Right forelimb (tissue), 1 donor: ENCODE data around the gene GNPDA1.

ENCODE experiments used
- DNase-seq: peaks from one replicate; pipeline ENCODE4 v3.0.0-alpha.2; 2018

GNPDA1 gene

GRCh38 chr5:141989720-141990119, 23.1 kb downstream of the GNPDA1 start:
- no peak for DNase-seq

DNA sequence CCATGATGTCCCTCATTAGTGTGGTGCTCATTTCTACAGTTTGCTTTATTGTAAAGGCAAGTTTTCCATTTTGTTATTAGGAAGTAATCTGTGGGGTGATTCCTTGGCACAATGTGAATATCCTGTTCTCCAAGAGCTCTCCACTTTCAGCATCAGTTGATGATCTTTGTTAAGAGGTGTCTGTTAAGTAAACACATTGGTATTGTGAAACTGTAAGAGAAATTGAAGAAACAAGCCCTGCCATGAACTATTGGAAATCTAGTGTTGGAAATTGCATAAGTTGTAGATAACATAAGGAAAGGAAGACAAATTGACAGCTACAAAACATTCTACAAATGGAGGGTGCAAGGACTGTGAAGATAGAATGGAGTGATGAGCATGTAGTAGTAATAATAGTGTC, 26.8 kb downstream of the GNPDA1 start:
- DNase-seq: no peak

GRCh38 chr5:141982626-141983025, 30.2 kb downstream of the GNPDA1 start:
- DNase-seq: no peak

DNA sequence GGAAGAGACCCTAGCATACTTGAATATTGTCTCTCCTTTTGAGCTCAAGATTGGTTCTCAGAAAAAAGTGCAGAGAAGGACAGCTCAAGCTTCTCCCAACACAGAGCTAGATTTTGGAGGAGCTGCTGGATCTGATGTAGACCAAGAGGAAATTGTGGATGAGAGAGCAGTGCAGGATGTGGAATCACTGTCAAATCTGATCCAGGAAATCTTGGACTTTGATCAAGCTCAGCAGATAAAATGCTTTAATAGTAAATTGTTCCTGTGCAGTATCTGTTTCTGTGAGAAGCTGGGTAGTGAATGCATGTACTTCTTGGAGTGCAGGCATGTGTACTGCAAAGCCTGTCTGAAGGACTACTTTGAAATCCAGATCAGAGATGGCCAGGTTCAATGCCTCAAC, 34.4 kb downstream of the GNPDA1 start:
- no peak for DNase-seq

GRCh38 chr5:141976176-141976575, 36.7 kb downstream of the GNPDA1 start:
- DNase-seq: no peak

- DNase-seq: no peak
Observed at GRCh38 chr5:141973871-141974595, 38.8 kb downstream of the GNPDA1 start.

- DNase-seq: no peak
Observed at GRCh38 chr5:141969783-141970771, 42.8 kb downstream of the GNPDA1 start.

GRCh38 chr5:141968914-141969608, 43.8 kb downstream of the GNPDA1 start, which contains the start of gene RNF14:
TSS of gene RNF14 (plus strand) at chr5:141969105. CDS start at chr5:141973589, 4,484 bp downstream.
- peak; percentile 96 for DNase-seq

DNA sequence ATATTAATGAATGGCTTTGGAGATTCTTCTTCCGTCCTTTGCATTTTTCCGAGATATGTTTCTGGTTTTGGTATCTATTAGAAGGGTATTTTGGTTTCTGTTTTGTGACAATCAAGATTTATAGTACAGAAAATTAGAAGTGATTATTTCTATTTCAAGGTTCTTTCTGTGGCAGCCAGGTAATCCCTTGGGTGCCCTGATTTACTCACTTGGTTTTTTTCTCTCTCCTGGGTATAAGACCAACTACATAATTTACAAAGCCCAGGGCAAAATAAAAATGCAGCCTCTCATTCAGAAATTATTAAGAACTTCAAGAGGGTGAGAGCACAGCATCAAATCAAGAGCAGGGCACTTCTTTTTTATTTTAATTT, 45.9 kb downstream of the GNPDA1 start:
- no peak for DNase-seq

- no peak for DNase-seq
Observed at GRCh38 chr5:141966275-141966962, 46.4 kb downstream of the GNPDA1 start.

GRCh38 chr5:141965071-141965470, 47.8 kb downstream of the GNPDA1 start:
- no peak for DNase-seq

DNA sequence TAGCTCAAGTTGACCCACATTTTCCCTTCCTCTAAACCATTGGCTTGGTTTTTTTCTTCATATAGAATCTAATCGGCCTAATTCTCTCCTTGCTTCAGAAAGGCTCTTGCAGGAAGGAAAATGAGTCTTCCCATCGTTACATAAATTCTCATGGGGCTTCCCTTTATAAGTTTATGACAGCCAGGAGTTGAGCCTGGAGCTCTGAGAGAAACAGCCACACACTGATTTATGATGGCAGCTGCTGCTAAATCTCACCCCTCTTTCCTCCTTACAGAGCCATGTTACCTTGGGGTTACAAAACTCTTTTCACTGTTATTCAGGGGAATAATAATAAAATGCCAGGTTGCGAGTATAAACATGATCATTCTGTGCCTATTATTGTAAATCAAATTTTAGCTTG, 49.1 kb downstream of the GNPDA1 start:
- no peak for DNase-seq

- no peak for DNase-seq
Observed at GRCh38 chr5:141961466-141961865, 51.4 kb downstream of the GNPDA1 start.

DNA sequence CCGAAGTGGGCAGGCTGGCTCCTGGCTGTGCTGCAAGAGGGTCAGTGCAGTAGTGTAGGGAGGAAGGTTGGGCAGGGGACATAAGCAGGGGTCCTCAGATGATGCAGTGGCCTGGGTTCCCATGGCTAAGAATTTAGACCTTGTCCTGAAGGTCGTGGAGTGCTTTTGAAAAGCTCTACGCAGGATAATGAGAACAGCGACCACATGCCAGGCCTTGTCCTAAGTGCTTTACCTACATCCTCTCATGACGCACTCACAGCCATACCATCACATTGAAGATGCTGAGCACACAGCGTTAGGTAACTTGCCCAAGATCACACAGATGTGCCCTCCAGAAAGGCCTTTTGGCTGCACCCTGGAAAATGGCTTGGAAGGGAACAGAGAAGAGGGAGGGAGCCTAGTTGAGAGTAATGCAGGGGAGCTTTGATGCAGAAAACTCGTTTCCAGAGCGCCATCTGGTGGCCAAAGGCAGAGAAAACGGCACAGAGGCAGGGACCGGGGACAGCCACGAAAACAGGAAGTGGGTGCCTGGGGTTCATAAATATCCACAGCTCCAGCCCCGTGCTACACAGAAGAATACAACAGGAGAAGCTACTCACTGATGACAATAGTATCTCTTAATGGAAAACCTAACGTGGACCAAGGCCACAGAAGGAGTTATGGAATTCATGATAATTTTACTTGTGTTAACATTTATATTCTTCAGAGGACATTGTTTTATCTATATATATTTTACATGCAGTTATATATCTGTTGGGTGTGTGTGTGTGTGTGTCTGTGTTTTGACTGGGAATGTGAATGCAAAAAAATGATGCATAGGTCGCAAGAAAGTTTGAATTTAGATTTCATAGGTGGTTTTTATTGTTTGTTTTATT, 52.1 kb downstream of the GNPDA1 start:
- peak; percentile 92 for DNase-seq

DNA sequence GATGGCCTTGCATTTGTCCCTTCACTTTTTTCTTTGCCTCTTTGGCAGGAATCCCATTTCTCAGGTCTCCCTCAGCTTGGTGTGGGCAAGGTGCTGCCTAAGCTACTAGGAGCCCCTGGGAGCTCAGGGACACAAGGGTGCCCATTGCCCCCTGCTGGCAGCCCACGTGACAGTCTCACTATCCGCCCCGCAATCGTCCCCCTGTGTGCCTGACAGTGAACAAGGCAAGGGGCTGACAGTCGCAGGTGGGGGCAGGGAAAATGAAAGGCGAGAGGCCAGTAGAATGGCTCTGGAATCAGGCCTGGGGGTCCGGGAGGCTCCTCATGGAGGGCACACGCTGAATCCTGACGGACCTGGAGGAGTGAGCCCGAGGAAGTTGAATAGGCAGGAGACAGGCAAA, 52.8 kb downstream of the GNPDA1 start:
- no peak for DNase-seq

DNA sequence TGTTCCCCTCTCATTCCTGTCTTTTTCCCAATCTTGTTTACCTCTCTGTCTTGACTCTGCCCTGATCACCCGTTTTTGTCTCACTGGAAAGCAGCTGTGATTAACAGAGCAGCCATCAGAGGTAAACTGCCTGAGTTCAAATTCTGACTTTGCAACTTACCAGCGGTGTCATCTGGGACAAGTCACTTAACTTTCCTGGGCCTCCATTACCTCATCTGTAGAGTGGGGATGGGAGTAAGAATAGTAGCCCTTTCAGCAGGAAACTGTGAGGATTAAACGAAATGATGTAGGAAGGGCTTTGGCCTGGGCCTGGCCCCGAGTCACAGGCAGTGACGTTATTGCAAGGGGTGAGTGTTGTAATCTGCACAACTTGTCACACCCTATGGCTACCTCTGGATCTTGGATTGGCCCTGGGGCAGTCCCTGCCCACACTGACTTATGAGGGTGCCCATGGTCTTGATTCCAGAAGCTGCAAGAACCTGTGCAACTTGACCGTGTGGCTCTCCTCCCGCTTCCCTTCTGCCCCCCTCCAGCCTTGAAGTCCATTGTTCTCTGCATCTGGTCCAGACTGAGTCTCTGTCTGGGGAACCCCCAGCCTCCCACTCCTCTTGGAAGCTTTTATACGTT, 54.2 kb downstream of the GNPDA1 start:
- no peak for DNase-seq

DNA sequence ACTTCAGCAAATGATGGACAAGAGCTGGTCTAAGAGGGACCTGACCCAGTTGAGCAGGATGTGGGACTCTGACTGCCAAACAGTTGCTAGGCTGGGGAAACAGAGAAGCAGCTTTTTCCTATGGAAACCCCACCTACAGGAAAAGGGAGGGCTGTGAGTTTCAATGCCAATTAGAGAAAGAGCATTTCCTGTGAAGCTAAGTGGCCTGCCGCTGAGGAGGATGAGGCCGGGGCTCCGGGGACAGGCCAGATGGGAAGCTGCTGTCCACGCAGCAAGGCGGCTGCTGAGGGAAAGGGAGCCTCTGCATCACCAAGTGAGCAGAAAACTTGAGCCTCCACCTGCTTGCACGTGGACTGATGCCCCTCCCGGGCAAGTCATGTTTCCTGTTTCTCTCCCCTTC, 54.7 kb downstream of the GNPDA1 start, which contains the start of gene PCDH12:
PCDH12 (minus strand) TSS at position 90 of the 400 bp plus-strand sequence. CDS start 351 bp downstream, outside the sequence.
- DNase-seq: peak; percentile 66

DNA sequence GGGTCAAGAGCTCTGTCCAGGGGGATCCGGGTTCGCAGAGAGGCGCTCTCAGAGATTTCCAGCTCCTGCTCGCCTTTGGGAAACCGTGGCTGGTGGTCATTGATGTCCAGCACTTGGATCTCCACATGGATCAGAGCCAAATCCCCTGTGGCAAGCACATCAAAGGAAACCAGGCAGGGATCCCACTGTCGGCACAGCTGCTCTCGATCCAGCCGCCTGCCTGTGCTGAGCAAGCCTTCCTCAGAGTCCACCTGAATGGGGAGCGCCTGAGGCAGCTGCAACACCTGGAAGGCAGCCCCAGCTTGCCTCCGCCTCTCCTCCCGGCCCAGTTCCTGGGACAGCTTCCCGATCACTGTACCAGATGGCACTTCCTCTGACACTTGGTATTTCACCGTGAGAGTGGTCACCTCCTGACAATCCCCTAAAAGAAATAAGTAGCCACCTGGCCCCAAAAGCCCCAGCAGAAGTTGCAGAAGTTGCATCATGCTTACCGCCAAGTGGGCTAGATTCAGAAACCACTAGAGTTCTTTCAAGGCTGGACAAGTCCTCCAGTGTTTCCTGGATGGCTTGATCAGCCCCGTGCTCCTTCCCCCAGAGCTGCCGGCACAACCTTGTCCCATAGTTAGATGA, 55.3 kb downstream of the GNPDA1 start:
- no peak for DNase-seq

- DNase-seq: no peak
Observed at GRCh38 chr5:141954194-141954593, 58.6 kb downstream of the GNPDA1 start.

- no peak for DNase-seq
Observed at GRCh38 chr5:141952020-141952419, 60.8 kb downstream of the GNPDA1 start.
